SU-DHL-6 (cell line): ENCODE measurements around the gene LATS2.

Experiments
- H2AFZ ChIP-seq: fragments of 200-600 bp; sonication (generic); 2 replicates; pipeline ENCODE4 v1.6.1; 2014; ENCODE audit warnings: low read depth, mild to moderate bottlenecking, moderate library complexity, mixed read lengths, antibody characterized with exemption, low read length; ENCODE audit not compliant: severe bottlenecking
- H3F3A ChIP-seq: fragments of 200-600 bp; shearing (Covaris generic); 2 replicates; pipeline ENCODE4 v1.6.0; 2016; ENCODE audit warnings: antibody characterized with exemption, mild to moderate bottlenecking; ENCODE audit not compliant: insufficient read depth
- H3K27ac ChIP-seq: fragments of 200-600 bp; sonication (generic); 2 replicates; pipeline ENCODE4 v1.5.1; 2016; ENCODE audit warnings: low read depth, mild to moderate bottlenecking, low read length, moderate library complexity, mixed read lengths
- H3K27me3 ChIP-seq: fragments of 200-600 bp; sonication (generic), shearing (Covaris generic); 2 replicates; pipeline ENCODE4 v1.6.0; 2014; ENCODE audit warnings: mild to moderate bottlenecking, low read length
- H3K36me3 ChIP-seq: fragments of 200-600 bp; sonication (generic); 2 replicates; pipeline ENCODE4 v1.6.1; 2014; ENCODE audit warnings: mild to moderate bottlenecking, low read length, mixed read lengths
- H3K4me2 ChIP-seq: fragments of 300-600, 200-600 bp; shearing (Covaris generic), sonication (generic); 2 replicates; pipeline ENCODE4 v1.6.0; 2014; ENCODE audit warnings: low read length, low read depth, mild to moderate bottlenecking; ENCODE audit not compliant: poor library complexity, severe bottlenecking
- H3K4me3 ChIP-seq: fragments of 200-600 bp; sonication (generic); 2 replicates; pipeline ENCODE4 v1.5.1; 2014; ENCODE audit warnings: antibody characterized with exemption, low read length, mild to moderate bottlenecking, mixed read lengths; ENCODE audit not compliant: insufficient read depth, poor library complexity, severe bottlenecking
- H3K79me2 ChIP-seq: fragments of 200-600 bp; sonication (generic); 2 replicates; pipeline ENCODE4 v1.6.1; 2014; ENCODE audit warnings: mild to moderate bottlenecking, low read length, moderate library complexity; ENCODE audit not compliant: insufficient read depth
- H3K9ac ChIP-seq: fragments of 200-600 bp; sonication (generic); 2 replicates; pipeline ENCODE4 v1.7.0; 2014; ENCODE audit warnings: mild to moderate bottlenecking, low read length
- H3K9me2 ChIP-seq: fragments of 200-600 bp; sonication (generic); replicated peaks from 2 replicates; pipeline ENCODE4 v1.6.1; 2014; ENCODE audit warnings: low read length; ENCODE audit not compliant: insufficient read depth
- H3K9me3 ChIP-seq: fragments of 200-600 bp; sonication (generic); 2 replicates; pipeline ENCODE4 v1.6.1; 2014; ENCODE audit warnings: low read length, mixed read lengths; ENCODE audit not compliant: insufficient read depth
- H4K20me1 ChIP-seq: fragments of 200-600 bp; sonication (generic); 2 replicates; pipeline ENCODE4 v1.6.1; 2014; ENCODE audit warnings: low read depth, mild to moderate bottlenecking, antibody characterized with exemption, low read length, moderate library complexity, mixed read lengths
- CTCF ChIP-seq: fragments of 200-600 bp; sonication (generic); IDR thresholded peaks from one replicate; pipeline ENCODE4 v1.5.1; 2017; ENCODE audit warnings: antibody characterized with exemption, mild to moderate bottlenecking, low read length, moderate library complexity; ENCODE audit not compliant: insufficient read depth, poor library complexity, severe bottlenecking
- EZH2phosphoT487 ChIP-seq: fragments of 200-600 bp; sonication (generic), shearing (Covaris generic); conservative IDR thresholded peaks from 2 replicates; pipeline ENCODE4 v1.6.1; 2018; ENCODE audit warnings: mild to moderate bottlenecking, antibody characterized with exemption, low read length, moderate library complexity, mixed read lengths

LATS2 gene

GRCh38 chr13:21014502-21015170 is 46.8 kb downstream of the LATS2 start:
- Histone ChIP-seq H3K36me3 (no peaks in the 10 kb centered on the region), H2AFZ (no peak overlapping the region), H3F3A (no peaks in the 10 kb centered on the region), H3K9me2 (no peaks in the 10 kb centered on the region), H3K4me3 (no peak overlapping the region), H4K20me1 (no peaks in the 10 kb centered on the region), H3K27ac (no peak overlapping the region), H3K27me3 (no peaks in the 10 kb centered on the region), H3K9me3 (no peaks in the 10 kb centered on the region), H3K79me2 (no peaks in the 10 kb centered on the region), H3K4me2 (no peak overlapping the region), H3K9ac (no peak overlapping the region)
- TF ChIP-seq CTCF = no peak
- no peak for TF ChIP-seq EZH2phosphoT487

GRCh38 chr13:21014139-21014501 is 47.3 kb downstream of the LATS2 start:
- Histone ChIP-seq H3K79me2 (no peaks in the 10 kb centered on the region), H3K9me2 (no peaks in the 10 kb centered on the region), H3K4me3 (no peak overlapping the region), H3K27ac (no peak overlapping the region), H4K20me1 (no peaks in the 10 kb centered on the region), H3F3A (no peaks in the 10 kb centered on the region), H3K4me2 (no peak overlapping the region), H3K36me3 (no peaks in the 10 kb centered on the region), H2AFZ (no peak overlapping the region), H3K27me3 (no peaks in the 10 kb centered on the region), H3K9me3 (no peaks in the 10 kb centered on the region), H3K9ac (no peak overlapping the region)
- no peak for TF ChIP-seq EZH2phosphoT487
- no peak for TF ChIP-seq CTCF

GRCh38 chr13:21013682-21014038 is 47.7 kb downstream of the LATS2 start:
- H3K27ac ChIP-seq = no peak overlapping the region
- H4K20me1 ChIP-seq = no peaks in the 10 kb centered on the region
- H2AFZ ChIP-seq = no peak overlapping the region
- H3K4me2 ChIP-seq = no peak overlapping the region
- H3K79me2 ChIP-seq = no peaks in the 10 kb centered on the region
- TF ChIP-seq EZH2phosphoT487 (no peak), CTCF (no peak)
- H3K4me3 ChIP-seq = no peak overlapping the region
- no peaks in the 10 kb centered on the region for H3K9me2 ChIP-seq
- H3K9me3 ChIP-seq = no peaks in the 10 kb centered on the region
- no peaks in the 10 kb centered on the region for H3F3A ChIP-seq
- no peak overlapping the region for H3K9ac ChIP-seq
- no peaks in the 10 kb centered on the region for H3K27me3 ChIP-seq
- H3K36me3 ChIP-seq = no peaks in the 10 kb centered on the region
